Pons (tissue), 1 donor: Measurements from ENCODE around the gene ESYT2.

Experiments
- DNase-seq: peaks from one replicate; pipeline ENCODE4 v3.0.0-alpha.2; 2016; ENCODE audit warnings: low spot score

ESYT2 gene

GRCh38 chr7:158743219-158743618 lies 86.1 kb downstream of the ESYT2 start:
- DNase-seq = no peak

GRCh38 chr7:158742065-158742821 lies 87.1 kb downstream of the ESYT2 start:
- DNase-seq = no peak

GRCh38 chr7:158741294-158741666 lies 88.0 kb downstream of the ESYT2 start:
- no peak for DNase-seq

GRCh38 chr7:158740657-158741293 lies 88.5 kb downstream of the ESYT2 start:
- peak; percentile 35 for DNase-seq

GRCh38 chr7:158740013-158740656 lies 89.2 kb downstream of the ESYT2 start:
- DNase-seq = peak; percentile 20

- DNase-seq = no peak
Measured at GRCh38 chr7:158738841-158739240, 90.5 kb downstream of the ESYT2 start.

GRCh38 chr7:158737064-158737695 lies 92.1 kb downstream of the ESYT2 start:
- DNase-seq = no peak

- DNase-seq = no peak
Measured at GRCh38 chr7:158735935-158736334, 93.4 kb downstream of the ESYT2 start.

- no peak for DNase-seq
Measured at GRCh38 chr7:158734861-158735260, 94.4 kb downstream of the ESYT2 start.

- DNase-seq = no peak
Measured at GRCh38 chr7:158733775-158734494, 95.4 kb downstream of the ESYT2 start.

GRCh38 chr7:158733220-158733519 lies 96.1 kb downstream of the ESYT2 start:
- no peak for DNase-seq

- DNase-seq = no peak
Measured at GRCh38 chr7:158732494-158733219, 96.7 kb downstream of the ESYT2 start.

GRCh38 chr7:158731761-158732160 lies 97.5 kb downstream of the ESYT2 start:
- no peak for DNase-seq

GRCh38 chr7:158730383-158731346 lies 98.6 kb downstream of the ESYT2 start:
- DNase-seq = peak; percentile 9

- DNase-seq = no peak
Measured at GRCh38 chr7:158729646-158730382, 99.5 kb downstream of the ESYT2 start.

- DNase-seq = no peak
Measured at GRCh38 chr7:158728911-158729645, 100.2 kb downstream of the ESYT2 start.

- DNase-seq = no peak
Measured at GRCh38 chr7:158727690-158728089, 101.6 kb downstream of the ESYT2 start.

- no peak for DNase-seq
Measured at GRCh38 chr7:158726277-158726807, 103.0 kb downstream of the ESYT2 start.

GRCh38 chr7:158725506-158725800 lies 103.9 kb downstream of the ESYT2 start:
- no peak for DNase-seq
